Measurements from ENCODE around the gene DHCR7.
A peak's percentile ranks its signal among the peaks of the same experiment; 100 is the strongest.

Gene DHCR7

DNA sequence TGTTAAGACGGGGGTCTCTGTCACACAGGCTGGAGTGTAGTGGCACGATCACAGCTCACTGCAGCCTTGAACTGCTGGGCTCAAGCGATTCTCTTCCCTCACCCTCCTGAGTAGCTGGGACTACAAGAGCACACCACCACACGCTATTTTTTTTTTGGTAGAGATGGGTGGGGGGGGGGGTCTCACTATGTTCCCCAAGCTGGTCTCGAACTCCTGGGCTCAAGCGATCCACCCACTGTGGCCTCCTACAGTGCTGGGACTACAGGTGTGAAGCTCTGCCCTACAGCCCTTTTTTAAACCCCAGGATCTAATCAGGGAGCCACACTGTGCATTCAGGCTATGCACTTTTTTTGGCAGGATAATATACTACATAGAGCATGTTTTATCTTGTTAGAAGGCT lies 1.4 kb upstream of the DHCR7 start:
- H3K36me3 ChIP-seq (ENCODE audit: low read length), result peaks cover 12% of the 10 kb centered on the region
- H3K9me3 ChIP-seq (ENCODE audit: insufficient read depth, low read length), result no peaks in the 10 kb centered on the region
- peaks cover 31% of the 10 kb centered on the region for H3F3A ChIP-seq (ENCODE audit: insufficient read depth)
- peak overlapping the region; percentile 93 for H3K4me2 ChIP-seq (ENCODE audit: low read depth, low read length, poor library complexity, severe bottlenecking)
- H3K27me3 ChIP-seq (ENCODE audit: low read length), result no peaks in the 10 kb centered on the region
- H3K4me3 ChIP-seq (ENCODE audit: insufficient read depth, low read length, poor library complexity, severe bottlenecking), result peak overlapping the region; percentile 73
- no peak overlapping the region for H2AFZ ChIP-seq (ENCODE audit: low read depth, low read length, severe bottlenecking)
- no peaks in the 10 kb centered on the region for H3K9me2 ChIP-seq (replicated peaks; ENCODE audit: insufficient read depth, low read length)
- H4K20me1 ChIP-seq (ENCODE audit: low read depth, low read length), result no peaks in the 10 kb centered on the region
- TF ChIP-seq, protein P1, sequence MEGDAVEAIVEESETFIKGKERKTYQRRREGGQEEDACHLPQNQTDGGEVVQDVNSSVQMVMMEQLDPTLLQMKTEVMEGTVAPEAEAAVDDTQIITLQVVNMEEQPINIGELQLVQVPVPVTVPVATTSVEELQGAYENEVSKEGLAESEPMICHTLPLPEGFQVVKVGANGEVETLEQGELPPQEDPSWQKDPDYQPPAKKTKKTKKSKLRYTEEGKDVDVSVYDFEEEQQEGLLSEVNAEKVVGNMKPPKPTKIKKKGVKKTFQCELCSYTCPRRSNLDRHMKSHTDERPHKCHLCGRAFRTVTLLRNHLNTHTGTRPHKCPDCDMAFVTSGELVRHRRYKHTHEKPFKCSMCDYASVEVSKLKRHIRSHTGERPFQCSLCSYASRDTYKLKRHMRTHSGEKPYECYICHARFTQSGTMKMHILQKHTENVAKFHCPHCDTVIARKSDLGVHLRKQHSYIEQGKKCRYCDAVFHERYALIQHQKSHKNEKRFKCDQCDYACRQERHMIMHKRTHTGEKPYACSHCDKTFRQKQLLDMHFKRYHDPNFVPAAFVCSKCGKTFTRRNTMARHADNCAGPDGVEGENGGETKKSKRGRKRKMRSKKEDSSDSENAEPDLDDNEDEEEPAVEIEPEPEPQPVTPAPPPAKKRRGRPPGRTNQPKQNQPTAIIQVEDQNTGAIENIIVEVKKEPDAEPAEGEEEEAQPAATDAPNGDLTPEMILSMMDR (IDR thresholded peaks at IDR 0.05; ENCODE audit: insufficient read depth, low read length, poor library complexity, severe bottlenecking), result no peak
- TF ChIP-seq EZH2phosphoT487 (conservative IDR thresholded peaks at IDR 0.05; ENCODE audit: low read length), result no peak
- H3K9ac ChIP-seq (ENCODE audit: low read length), result peak overlapping the region; percentile 67
- peaks cover 28% of the 10 kb centered on the region for H3K79me2 ChIP-seq (ENCODE audit: insufficient read depth, low read length)
- 0 out of 2 replicates have a peak overlapping the region, but pooled peaks have one; percentile 4 for H3K27ac ChIP-seq (ENCODE audit: low read depth, low read length)

DNA sequence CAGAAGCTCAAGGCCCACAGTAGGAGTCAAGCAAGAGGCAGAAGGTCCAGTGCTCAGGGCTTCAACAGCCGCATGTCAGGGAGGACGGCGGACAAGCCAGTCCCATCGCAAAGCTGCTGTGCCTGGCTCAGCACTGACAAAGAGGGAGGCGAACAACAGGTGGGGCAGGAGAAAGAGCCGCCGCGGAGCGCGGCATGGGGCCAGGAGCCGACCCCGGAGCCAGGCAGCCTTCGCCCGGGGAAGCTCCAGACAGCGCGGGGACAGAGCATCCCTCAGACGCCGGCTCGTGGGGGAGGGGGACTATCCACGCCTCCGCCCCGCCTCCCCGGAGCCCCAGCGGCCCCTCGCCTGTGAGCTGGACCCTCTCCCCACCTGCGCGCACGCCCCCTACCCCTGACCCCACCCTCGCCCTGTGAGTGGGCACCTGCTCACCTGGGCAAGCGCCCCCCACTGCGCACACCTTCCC lies 369 bp downstream of the DHCR7 start:
- Histone ChIP-seq H3K9ac (ENCODE audit: low read length) (peak overlapping the region; percentile 67), H3K36me3 (ENCODE audit: low read length) (peaks cover 12% of the 10 kb centered on the region), H3K79me2 (ENCODE audit: insufficient read depth, low read length) (peaks cover 18% of the 10 kb centered on the region; the same call in 1 of the 2 replicates), H3F3A (ENCODE audit: insufficient read depth) (peaks cover 31% of the 10 kb centered on the region), H2AFZ (ENCODE audit: low read depth, low read length, severe bottlenecking) (peak overlapping the region; percentile 52), H3K4me2 (ENCODE audit: low read depth, low read length, poor library complexity, severe bottlenecking) (peak overlapping the region; percentile 83), H4K20me1 (ENCODE audit: low read depth, low read length) (no peaks in the 10 kb centered on the region), H3K27ac (ENCODE audit: low read depth, low read length) (peak overlapping the region; percentile 53), H3K27me3 (ENCODE audit: low read length) (no peaks in the 10 kb centered on the region), H3K9me2 (replicated peaks; ENCODE audit: insufficient read depth, low read length) (no peaks in the 10 kb centered on the region), H3K9me3 (ENCODE audit: insufficient read depth, low read length) (no peaks in the 10 kb centered on the region), H3K4me3 (ENCODE audit: insufficient read depth, low read length, poor library complexity, severe bottlenecking) (peak overlapping the region; percentile 73)
- TF ChIP-seq EZH2phosphoT487 (conservative IDR thresholded peaks at IDR 0.05; ENCODE audit: low read length), result no peak

DNA sequence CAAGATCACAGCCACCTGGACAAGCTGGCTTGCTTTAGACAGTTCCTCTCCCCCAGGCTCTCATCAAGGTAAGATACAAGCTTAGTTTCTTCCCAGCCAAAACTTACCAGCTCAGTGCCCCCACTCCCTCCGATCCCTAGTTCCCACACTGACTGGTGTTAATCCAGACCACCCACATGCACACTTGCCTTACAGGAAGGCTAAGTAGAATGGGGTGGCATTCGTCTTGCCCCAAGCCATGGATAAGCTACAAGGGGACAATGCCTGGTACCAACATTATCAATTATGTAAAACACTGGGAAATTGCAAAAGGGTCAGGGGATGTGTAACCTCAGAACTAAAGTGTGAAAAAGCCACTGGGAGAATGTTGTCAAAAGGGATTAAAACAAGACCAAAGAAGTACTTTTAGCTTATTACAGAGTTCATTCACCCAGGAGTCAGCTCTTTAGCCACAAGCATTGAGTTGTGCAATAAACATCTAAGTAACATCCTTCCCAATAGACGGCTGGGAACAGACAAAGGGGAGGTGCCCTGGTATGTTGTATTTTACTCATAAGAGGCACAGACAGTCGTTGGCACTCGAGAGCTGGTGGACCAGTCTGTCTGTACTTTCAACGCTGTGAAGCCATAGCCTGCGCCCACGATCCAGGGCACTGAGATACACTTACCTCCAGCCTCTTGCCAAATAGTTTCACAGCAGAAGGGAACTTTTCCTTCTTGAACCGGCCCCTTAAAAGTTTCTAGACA lies 1.1 kb downstream of the DHCR7 start:
- Histone ChIP-seq H3K27me3 (ENCODE audit: low read length) (no peaks in the 10 kb centered on the region), H3K4me2 (ENCODE audit: low read depth, low read length, poor library complexity, severe bottlenecking) (peak overlapping the region; percentile 83), H3K9me3 (ENCODE audit: insufficient read depth, low read length) (no peaks in the 10 kb centered on the region), H3K4me3 (ENCODE audit: insufficient read depth, low read length, poor library complexity, severe bottlenecking) (peak overlapping the region; percentile 73), H3K79me2 (ENCODE audit: insufficient read depth, low read length) (peaks cover 18% of the 10 kb centered on the region; the same call in 1 of the 2 replicates), H2AFZ (ENCODE audit: low read depth, low read length, severe bottlenecking) (no peak overlapping the region), H4K20me1 (ENCODE audit: low read depth, low read length) (no peaks in the 10 kb centered on the region), H3K9me2 (replicated peaks; ENCODE audit: insufficient read depth, low read length) (no peaks in the 10 kb centered on the region), H3F3A (ENCODE audit: insufficient read depth) (peaks cover 26% of the 10 kb centered on the region), H3K9ac (ENCODE audit: low read length) (peak overlapping the region; percentile 67), H3K27ac (ENCODE audit: low read depth, low read length) (peak overlapping the region; percentile 53; the same call in 1 of the 2 replicates), H3K36me3 (ENCODE audit: low read length) (peaks cover 12% of the 10 kb centered on the region)
- TF ChIP-seq, protein P1 (IDR thresholded peaks at IDR 0.05; ENCODE audit: insufficient read depth, low read length, poor library complexity, severe bottlenecking), result no peak
- TF ChIP-seq EZH2phosphoT487 (conservative IDR thresholded peaks at IDR 0.05; ENCODE audit: low read length), result no peak

DNA sequence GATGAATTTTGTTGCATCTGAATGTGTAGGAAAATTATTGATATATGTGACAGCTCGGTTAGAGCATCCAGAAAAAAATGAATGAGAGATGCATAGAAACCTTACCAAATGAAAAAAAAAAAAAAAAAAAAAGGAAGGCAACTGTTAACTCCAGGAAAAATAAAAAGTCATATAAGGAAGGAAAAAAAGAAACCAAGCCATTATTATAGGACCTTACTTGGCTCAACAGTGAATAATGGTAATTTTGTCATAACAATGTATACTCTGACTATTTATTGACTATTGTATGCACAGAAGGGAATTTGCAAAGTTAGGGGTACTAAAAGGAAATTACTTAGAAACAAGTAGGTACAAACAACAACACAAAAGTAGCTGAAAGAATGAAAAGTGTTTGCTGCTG lies 2.0 kb downstream of the DHCR7 start:
- Histone ChIP-seq H3K36me3 (ENCODE audit: low read length) (peaks cover 12% of the 10 kb centered on the region), H3K4me2 (ENCODE audit: low read depth, low read length, poor library complexity, severe bottlenecking) (peak overlapping the region; percentile 83), H3K9me3 (ENCODE audit: insufficient read depth, low read length) (no peaks in the 10 kb centered on the region), H3K27ac (ENCODE audit: low read depth, low read length) (no peak overlapping the region), H4K20me1 (ENCODE audit: low read depth, low read length) (no peaks in the 10 kb centered on the region), H3K27me3 (ENCODE audit: low read length) (no peaks in the 10 kb centered on the region), H3K9me2 (replicated peaks; ENCODE audit: insufficient read depth, low read length) (no peaks in the 10 kb centered on the region), H3K4me3 (ENCODE audit: insufficient read depth, low read length, poor library complexity, severe bottlenecking) (no peak overlapping the region), H2AFZ (ENCODE audit: low read depth, low read length, severe bottlenecking) (no peak overlapping the region), H3F3A (ENCODE audit: insufficient read depth) (peaks cover 16% of the 10 kb centered on the region; the same call in 1 of the 2 replicates), H3K9ac (ENCODE audit: low read length) (no peak overlapping the region), H3K79me2 (ENCODE audit: insufficient read depth, low read length) (peaks cover 18% of the 10 kb centered on the region; the same call in 1 of the 2 replicates)
- TF ChIP-seq, protein P1 (IDR thresholded peaks at IDR 0.05; ENCODE audit: insufficient read depth, low read length, poor library complexity, severe bottlenecking), result no peak
- no peak for TF ChIP-seq EZH2phosphoT487 (conservative IDR thresholded peaks at IDR 0.05; ENCODE audit: low read length)

Measured in SU-DHL-6 (cell line).